Adipose tissue (tissue), 3 donors: ENCODE measurements around the gene FANCG. TPM values are rescaled to one million over a fixed set of nuclear protein-coding genes. Genes with fewer than 3 reads are reported as not detected.
A peak's percentile ranks its signal among the peaks of the same experiment; 100 is the strongest.

ENCODE experiments used
- H3K27ac ChIP-seq: one replicate; pipeline ENCODE4 v1.5.1; 2013; ENCODE audit warnings: low read depth, low read length
- WGBS, 3 donors: extraction: QIAGEN DNeasy Blood & Tissue Kit; methylation state at CpG; one replicate each; pipeline ENCODE4 v1.1.7; 2013; 5-methylcytosine and 5-hydroxymethylcytosine counted together
- polyA plus RNA-seq, 3 donors: library from polyadenylated mRNA; stranded (reverse); fragments of 200-250 nt; gene quantifications; one replicate each; pipeline ENCODE4 v1.2.3, GENCODE V29; 2013
- donor health status: healthy with polysubstance abuse.
- donor health status: Bipolar disorder and iron deficiency.
- donor health status: healthy.

Gene FANCG
- polyA plus RNA-seq, 3 donors, result 5.6 to 12.0 (median 8.5) TPM

DNA sequence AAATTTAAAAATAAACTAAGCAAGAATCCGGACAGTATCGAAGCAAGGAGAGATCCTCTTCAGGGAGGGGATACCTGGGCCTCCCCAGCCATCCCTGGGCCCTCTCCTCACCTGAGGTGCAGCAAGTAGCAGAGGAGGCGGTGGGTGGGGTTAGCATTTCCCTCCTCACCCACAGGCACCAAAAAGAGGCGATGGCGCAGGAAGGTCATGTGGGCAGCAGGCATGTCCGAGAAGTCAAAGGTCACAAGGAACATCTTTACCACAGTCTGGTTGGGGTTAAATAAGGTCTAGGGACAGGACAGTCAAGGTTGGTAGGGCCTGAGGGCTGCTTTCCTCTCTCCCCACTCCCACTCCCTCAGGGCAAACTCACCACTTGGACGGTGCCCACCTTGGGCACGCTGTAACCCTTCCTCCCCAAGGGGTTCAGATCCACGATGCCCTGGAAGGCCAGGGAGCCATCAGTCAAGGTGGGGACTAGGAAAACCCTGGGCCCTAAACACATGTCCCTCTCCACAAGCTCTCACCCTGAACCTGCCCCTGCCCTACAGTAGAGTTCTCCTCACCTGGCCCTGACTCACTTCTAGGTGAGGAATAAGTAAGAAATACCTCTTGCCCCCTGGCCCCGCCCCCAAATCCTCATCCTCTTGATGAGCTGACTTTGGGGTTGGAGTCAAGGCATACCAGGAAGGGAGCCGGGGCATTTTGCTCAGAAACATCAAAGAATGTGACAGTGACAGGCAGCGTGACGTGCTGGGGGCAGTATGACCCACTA, 26.0 kb upstream of the FANCG start:
- no peak overlapping the region for H3K27ac ChIP-seq
- 92 to 94% (median 92%) methylated on average over 13 of the region's 13 CpGs for WGBS, 3 donors

DNA sequence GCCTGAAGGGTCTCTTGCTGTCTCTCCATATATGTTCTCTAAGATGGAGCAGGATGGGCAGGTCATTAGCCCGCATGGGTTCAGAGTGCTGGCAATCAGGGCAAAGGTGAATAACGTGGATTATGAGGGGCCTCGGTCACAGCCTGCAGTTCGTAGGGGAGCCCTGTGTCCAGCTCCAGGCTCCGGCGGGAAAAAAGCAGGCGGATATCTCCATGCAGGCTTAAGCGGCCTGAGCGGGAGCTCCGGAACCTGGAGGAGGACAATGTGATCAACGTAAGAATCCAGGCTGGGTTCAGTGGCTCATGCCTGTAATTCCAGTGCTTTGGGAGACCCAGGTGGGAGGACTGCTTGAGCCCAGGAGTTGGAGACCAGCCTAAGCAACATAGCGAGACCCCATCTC, 25.4 kb upstream of the FANCG start:
- WGBS, 3 donors, result 91% methylated on average over 12 of the region's 12 CpGs
- no peak overlapping the region for H3K27ac ChIP-seq

GRCh38 chr9:35104586-35104985, 24.8 kb upstream of the FANCG start:
- WGBS, 3 donors, result 89 to 92% (median 90%) methylated on average over 4 of the region's 4 CpGs
- H3K27ac ChIP-seq, result no peak overlapping the region

DNA sequence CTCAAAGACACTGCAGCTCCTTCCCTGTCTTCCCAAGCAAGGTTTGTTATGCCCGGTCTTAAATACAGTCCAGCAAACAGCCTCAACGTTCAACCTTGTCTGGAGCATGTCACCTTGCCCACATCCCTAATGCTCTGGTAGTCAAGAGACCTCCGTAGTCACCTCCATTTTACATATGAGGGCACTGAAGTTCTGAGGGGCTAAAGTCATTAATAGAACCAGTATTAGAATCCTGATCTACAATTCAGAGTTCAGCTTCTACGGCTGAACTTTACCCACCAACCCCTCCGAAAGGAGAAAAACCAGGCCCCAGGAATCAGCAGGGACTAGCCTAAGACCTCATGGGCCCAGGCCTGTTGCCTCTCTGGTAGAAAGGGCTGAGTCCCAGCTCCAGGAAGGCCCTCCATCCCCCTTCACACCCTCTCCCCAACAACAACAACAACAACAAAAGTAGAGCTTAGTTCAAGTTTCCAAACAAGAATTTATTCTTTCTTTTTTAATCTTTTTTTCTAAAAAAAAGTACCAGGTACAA, 24.0 kb upstream of the FANCG start:
- peak overlapping the region; percentile 11 for H3K27ac ChIP-seq
- 35 to 41% (median 40%) methylated on average over 5 of the region's 5 CpGs for WGBS, 3 donors

DNA sequence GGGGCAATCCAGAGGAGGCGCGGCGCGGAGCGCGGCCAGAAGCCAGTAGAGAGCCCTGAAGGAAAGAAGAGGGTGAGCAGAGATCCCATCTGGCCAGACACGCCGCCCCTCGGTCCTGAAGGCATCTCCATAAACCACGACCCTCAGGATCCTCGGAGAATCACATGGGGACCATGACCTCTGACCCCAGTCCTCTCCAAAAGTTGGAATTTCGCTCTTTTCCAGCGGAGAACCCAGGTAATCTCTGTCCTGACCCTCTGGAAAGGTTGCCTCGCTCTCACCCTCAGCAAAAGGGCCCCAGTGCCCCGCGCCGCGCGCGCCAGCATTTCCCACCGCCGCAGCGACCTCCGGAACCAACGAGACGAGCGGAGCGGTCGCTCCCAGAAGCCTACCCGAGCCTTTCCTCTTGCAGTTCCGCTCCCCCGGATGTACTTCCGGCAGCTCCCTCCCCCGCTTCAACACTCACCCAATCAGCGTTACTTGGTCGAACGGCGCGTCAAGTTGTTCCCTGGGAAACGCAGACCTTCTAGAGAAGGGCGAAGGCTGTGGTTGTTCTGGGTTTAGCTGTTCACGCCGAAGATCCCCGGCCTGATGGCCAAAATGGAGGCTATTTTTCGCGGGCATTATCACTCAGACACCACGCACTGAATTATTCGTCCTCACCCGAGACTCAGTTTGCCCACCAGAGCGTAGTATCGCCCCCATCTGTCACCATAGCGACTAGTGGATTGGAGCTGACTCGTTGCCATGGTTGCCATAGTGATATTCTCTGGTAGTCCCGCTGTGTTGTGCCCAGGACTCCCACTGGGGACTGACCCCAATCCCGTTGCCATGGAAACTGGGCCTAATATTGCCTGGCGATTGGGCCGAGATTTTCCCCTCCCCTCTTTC, 23.3 kb upstream of the FANCG start, which contains the start of gene STOML2:
Gene STOML2, minus strand, starts transcription at position 363 of the 891 bp plus-strand sequence. Its CDS starts 37 bp downstream, at position 326.
- 0 to 1% (median 1%) methylated on average over 57 of the region's 57 CpGs for WGBS, 3 donors

GRCh38 chr9:35102465-35102768, 22.7 kb upstream of the FANCG start:
- WGBS, 3 donors, result 2 to 4% (median 3%) methylated on average over 10 of the region's 10 CpGs
- H3K27ac ChIP-seq, result no peak overlapping the region

More for the DNA sequence above, 23.3 kb upstream of the FANCG start, which contains the start of gene STOML2:
- peak within 1 kb of the TSS; percentile 11 for H3K27ac ChIP-seq

DNA sequence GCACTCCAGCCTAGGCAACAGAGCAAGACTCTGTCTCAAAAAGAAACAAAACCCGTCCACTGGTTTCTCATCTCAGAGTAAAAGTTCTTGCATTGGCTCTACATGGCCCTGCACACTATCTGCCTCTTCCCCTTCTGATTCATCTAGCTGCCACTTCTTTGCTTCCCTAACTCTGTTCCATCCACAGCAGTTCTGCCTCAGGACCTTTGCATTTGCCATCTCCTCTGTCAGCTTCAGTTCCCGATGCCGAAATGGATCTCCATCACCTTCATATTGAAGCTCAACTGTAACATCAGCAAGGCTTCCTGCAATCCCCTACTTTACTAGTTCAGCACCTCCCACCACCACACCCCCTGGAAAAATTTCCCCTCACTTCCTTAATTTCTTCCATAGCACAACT, 17.8 kb upstream of the FANCG start:
- WGBS, 3 donors, result 82 to 90% (median 87%) methylated on average over 3 of the region's 3 CpGs
- H3K27ac ChIP-seq, result no peak overlapping the region

GRCh38 chr9:35096035-35096849, 16.5 kb upstream of the FANCG start, which contains the start of gene PIGO:
Gene PIGO (minus strand): TSS chr9:35096591. CDS start chr9:35095565, 1,026 bp downstream.
- WGBS, 3 donors, result 0% methylated on average over 46 to 53 of the region's 53 CpGs

DNA sequence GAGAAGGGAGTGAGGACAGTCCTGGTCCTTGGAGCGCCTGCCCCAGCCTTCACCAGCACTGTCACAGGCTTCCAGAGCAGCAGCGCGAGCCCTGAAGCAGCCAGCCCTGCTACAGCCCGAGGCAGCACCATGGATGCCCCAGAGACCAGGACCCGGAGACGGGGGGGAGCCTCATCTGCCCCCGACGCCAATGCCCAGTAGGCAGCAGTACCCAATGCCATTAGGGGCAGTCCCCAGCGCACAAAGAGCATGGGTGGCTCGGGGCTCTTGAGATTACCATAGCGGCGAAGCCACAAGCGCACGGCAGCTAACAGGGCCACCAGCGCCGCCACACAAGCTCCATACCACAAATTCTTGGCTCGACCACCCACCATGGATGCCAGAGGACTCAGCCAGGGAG, 11.8 kb upstream of the FANCG start:
- 94 to 97% (median 95%) methylated on average over 17 of the region's 17 CpGs for WGBS, 3 donors
- H3K27ac ChIP-seq, result no peak overlapping the region

More at GRCh38 chr9:35096035-35096849, 16.5 kb upstream of the FANCG start, which contains the start of gene PIGO:
- peak within 1 kb of the TSS; percentile 83 for H3K27ac ChIP-seq

DNA sequence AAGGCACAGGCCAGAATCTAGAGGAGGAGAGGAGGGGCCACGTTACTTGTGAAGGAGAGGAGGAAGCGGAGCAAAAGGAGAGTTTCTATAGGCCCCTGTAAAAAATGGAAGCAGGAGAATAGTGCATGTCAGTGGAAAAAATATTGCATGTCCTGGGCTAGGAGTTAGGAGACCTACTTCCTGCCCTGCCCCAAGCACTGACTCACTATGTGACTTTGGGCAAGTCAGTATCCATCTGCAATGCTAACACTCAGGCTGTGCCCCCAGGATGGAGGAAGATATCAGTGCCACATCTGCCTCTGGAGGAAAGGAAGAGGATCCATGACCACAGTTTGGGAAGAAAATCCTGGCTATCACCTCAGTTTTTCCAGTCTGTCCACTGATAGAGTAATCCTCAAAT, 9.7 kb upstream of the FANCG start:
- H3K27ac ChIP-seq, result no peak overlapping the region
- 97 to 100% (median 99%) methylated on average over 2 of the region's 2 CpGs for WGBS, 3 donors

DNA sequence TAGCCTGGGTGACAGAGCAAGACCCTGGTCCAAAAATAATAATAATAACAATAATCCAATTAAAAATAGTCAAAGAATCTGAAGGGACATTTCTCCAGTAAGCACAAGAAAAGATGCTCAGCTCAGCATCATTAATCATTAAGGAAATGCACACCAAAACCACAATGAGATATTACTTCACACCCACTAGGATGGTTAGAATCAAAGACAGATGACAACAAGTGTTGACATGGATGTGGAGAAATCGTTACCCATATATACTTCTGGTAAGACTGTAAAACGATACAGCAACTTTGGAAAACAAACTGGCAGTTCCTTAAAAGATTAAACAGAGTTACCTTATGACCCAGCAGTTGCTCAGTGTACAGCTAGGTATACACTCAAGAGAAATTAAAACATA, 5.3 kb upstream of the FANCG start:
- WGBS, 3 donors, result 53 to 88% (median 62%) methylated on average over 2 of the region's 2 CpGs
- H3K27ac ChIP-seq, result no peak overlapping the region

DNA sequence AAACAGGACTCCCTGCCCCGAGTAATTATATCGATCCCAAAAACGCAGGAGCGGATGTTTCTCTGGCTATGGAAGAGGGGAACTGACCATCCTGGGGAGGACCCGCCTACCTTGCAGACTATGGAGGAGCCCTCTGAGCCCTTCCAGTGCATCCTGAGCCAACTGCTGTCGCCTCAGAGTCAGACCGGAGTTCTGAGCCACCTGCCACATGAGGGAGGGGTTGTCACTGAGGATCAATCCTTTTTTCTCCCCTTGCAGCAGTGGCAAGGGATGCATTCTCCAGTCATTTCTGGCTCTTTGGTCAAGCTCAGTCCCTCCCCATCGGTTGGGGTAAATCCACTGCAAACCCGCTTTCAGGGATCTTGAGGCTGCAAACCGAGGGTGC, 709 bp downstream of the FANCG start:
- WGBS, 3 donors, result 3 to 7% (median 6%) methylated on average over 10 of the region's 10 CpGs
- H3K27ac ChIP-seq, result no peak overlapping the region

DNA sequence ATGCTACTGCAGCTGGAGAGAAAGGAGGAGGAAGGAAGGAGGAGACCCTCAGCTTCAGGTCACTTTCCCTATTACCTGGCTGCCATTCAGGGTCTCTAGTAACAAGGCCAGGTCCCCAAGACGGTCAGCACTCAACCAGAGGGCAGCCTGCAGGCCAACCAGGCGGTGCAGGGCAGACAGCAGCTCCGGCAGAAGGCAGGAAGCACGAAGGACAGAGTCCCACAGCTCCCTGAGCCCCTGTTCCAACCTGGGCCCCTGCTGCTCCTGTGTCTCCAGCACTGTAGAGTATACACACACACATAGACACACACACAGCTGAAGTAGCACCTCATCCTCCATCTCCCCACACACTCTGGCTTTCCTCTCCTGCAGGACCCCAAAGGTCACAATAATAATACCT, 1.7 kb downstream of the FANCG start:
- WGBS, 3 donors, result 60 to 75% (median 68%) methylated on average over 4 of the region's 4 CpGs
- H3K27ac ChIP-seq, result no peak overlapping the region

GRCh38 chr9:35076848-35077247, 2.9 kb downstream of the FANCG start:
- H3K27ac ChIP-seq, result no peak overlapping the region
- 91 to 94% (median 93%) methylated on average over 4 of the region's 4 CpGs for whole genome bisulfite sequencing, 3 donors

DNA sequence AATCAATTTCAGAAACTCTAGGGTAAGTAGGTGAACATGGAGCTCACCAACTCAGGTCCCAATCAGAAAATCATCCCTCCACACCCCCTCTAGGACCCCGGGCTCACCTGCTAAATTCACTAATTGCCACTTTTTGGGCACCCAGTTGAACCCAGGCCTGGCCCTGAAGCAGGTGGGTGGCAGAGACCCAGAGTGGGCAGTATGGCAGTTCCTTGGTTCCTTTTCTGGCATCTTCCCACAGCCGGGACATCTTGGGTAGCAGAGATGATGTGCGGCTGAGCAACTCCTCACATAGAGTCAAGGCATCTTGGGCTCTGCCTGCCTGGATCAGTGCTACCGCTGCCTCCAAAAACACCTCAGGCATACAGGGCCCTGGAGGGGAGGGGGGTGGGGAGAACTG, 4.4 kb downstream of the FANCG start:
- WGBS, 3 donors, result 95 to 97% (median 96%) methylated on average over 4 of the region's 4 CpGs
- H3K27ac ChIP-seq, result no peak overlapping the region

DNA sequence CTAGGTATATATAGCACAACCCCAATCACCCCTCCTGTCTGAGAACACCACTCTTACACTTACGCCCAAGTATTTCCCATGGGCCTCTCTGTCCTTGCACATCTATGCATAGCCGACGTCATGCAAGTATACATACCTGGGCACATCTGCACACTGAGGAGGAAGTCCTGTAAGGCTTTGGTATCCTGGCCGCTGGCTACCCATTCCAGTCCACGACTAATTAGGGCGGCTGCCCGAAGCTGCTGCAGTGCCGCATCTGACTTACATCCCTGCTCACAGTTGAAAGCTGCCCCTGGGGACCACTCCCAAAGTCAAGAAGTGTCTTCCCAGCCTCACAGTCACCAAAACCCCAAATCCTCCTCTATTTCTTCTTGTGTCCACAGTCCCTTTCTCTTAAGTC, 5.0 kb downstream of the FANCG start:
- H3K27ac ChIP-seq, result no peak overlapping the region
- 95 to 97% (median 96%) methylated on average over 8 of the region's 8 CpGs for WGBS, 3 donors

- no peak overlapping the region for H3K27ac ChIP-seq
- WGBS, 3 donors, result 97 to 99% (median 97%) methylated on average over 6 of the region's 6 CpGs
Observed at GRCh38 chr9:35074141-35074540, 5.6 kb downstream of the FANCG start.

DNA sequence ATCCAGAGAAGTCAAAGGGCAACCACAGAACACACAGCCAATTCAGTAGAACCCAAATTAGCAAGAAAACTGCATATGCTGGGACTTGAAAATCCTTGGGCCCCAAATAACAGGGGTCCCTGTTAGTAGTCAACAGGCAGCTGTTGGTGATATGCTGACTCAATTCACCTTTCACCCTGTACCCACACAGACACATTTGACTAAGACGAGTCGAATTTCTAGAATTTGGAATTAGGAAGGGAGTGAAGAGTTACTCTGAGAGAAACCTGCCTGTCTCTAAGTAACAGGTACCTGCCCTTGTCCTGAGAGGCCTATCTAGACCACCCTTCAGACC, 6.5 kb downstream of the FANCG start:
- 88 to 100% (median 97%) methylated on average over 2 of the region's 2 CpGs for WGBS, 3 donors
- H3K27ac ChIP-seq, result no peak overlapping the region
